GM19455 (cell line): Measurements from ENCODE around the gene DMP1.
"Not testable (repeated sequence)": the region's sequence is repeated elsewhere in the genome, so short reads cannot be mapped to it uniquely, and the experiment has no call there.

Experiments used
- ATAC-seq: cut with Tn5 transposase; IDR thresholded peaks from one replicate; pipeline ENCODE4 v1.9.1; 2021; ENCODE audit not compliant: unreplicated experiment

Gene DMP1

GRCh38 chr4:87680271-87680670, 30.2 kb downstream of the DMP1 start:
- ATAC-seq, result no peak

DNA sequence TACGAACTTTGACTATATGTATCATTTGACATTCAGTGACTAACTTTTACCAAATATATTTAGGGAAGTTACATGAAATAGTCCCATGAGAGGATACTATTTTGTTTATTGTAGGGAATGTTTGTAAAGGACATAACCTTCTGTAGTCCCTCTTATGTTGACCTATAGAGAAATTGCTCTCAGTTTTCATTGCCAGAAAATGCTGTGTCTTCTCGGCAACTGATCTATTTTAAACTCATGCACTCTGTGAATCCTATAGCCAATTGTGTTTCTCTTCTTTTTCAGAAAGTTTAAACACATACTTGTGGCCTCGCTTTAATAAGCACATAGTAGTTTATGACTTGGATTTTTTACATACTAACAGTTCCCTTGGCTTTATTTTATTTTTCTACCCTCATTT, 38.2 kb downstream of the DMP1 start:
- ATAC-seq, result no peak

DNA sequence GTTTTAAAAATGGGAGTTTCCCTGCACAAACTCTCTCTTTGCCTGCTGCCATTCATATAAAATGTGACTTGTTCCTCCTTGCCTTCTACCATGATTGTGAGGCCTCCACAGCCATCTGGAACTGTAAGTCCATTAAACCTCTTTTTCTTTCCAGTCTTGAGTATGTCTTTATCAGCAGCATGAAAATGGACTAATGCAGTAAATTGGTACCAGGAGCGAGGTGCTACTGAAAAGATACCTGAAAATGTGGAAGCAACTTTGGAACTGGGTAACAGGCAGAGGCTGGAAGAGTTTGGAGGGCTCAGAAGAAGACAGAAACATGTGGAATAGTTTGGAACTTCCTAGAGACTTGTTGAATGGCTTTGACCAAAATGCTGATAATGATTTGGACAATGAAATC, 40.9 kb downstream of the DMP1 start:
- not testable (repeated sequence) for ATAC-seq

- ATAC-seq, result not testable (repeated sequence)
Measured at GRCh38 chr4:87692060-87692459, 42.0 kb downstream of the DMP1 start.

DNA sequence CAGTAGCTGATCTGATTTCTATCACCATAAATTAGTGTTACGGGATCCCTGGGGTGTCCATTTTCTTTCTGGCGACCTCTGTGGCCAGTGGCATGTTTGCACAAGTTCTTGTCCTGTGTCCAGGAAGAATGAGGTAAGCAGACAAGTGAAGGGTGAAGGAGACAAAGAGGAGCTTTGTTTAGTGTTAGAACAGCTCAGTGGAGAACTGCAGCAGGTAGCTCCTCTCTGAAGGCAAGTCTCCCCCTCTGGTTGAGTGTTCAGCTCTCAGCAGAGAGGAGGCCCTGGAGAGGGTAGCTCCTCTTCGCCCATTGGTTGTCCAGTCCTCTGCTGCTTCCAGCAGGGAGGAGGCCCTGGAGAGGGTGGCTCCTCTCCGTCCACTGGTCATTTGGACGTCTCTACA, 47.2 kb downstream of the DMP1 start:
- no peak for ATAC-seq

GRCh38 chr4:87697945-87698344, 47.9 kb downstream of the DMP1 start:
- no peak for ATAC-seq

DNA sequence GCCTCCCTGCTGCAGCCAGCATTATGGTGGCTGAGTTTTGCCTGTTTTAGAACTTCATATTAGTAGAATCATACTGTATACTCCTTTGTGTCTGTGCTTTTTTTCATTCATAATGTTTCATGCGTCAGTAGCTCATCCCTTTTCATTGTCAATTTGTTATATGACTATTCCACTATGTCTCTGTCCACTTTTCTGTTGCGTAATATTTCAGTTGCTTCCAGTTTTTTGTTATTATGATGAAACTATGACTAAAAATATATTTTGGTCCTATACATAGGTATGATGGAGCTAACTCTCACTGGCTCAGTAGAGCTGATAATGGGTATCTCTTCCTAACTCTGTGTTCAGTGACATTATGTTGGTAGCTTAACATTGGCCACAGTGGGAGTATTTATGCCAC, 48.3 kb downstream of the DMP1 start:
- ATAC-seq, result no peak

DNA sequence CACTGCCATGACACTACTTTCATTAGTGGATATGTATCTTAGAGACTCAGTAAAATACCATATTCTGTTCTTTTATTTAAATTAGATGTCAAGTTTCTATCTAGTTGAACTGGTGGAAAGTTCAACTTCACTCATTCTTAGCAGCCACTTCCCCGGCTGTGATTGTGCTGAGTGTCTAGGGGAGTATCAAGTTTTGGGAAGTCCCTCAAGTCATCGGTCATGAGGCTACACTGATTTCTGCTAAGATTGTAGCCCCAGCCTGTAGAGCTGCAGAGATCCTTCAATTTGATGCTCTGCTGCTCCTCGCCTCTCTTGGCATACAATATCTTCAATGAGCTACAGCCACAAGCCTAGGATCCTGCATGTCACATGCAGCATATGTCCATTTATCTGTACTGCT, 53.9 kb downstream of the DMP1 start:
- no peak for ATAC-seq

GRCh38 chr4:87707279-87707918, 57.3 kb downstream of the DMP1 start:
- no peak for ATAC-seq
